GM19372 (cell line): ENCODE measurements around the gene CLSTN2.

ENCODE experiments used
- ATAC-seq: cut with Tn5 transposase; IDR thresholded peaks from one replicate; pipeline ENCODE4 v1.9.1; 2021; ENCODE audit warnings: mild to moderate bottlenecking, low read depth, moderate library complexity; ENCODE audit not compliant: unreplicated experiment

CLSTN2 gene

DNA sequence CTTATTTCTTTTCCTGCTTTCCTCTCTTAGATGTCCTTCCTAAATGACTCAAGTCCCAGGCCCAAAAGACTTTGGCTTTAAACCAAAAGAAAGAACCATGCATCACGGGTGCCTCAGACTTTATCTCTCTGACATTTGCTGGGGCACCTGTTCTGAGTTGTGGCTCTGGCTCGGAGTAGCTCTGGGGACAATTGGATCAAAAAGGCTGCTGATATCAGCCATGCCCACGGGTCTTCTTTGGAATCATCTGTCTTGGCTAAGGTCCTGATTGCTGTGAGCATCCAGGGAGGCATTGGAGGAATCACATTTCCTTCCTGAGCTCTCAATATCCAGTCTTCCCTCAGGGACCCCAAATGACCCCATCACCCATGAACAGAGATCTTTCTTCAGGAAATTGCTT lies 59.9 kb downstream of the CLSTN2 start:
- no peak for ATAC-seq

DNA sequence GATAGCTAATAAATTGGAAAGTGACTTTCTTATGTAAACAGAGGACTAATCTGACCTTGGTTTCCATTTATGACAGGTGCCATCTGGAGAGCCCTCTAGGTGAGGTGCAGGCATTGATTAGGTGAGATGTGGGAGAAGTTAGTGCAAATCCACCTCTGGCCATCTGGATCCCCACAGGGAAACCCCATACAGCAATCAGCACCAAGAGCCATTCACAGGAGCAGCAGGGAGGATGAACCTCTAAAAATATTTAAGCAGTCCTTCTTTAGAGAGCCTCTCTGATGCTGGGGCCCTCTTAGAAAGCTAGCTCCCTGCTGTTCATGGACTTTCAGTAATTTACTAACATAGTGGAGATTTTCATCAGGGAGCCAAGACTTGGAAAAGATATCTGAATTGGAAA lies 69.3 kb downstream of the CLSTN2 start:
- no peak for ATAC-seq

DNA sequence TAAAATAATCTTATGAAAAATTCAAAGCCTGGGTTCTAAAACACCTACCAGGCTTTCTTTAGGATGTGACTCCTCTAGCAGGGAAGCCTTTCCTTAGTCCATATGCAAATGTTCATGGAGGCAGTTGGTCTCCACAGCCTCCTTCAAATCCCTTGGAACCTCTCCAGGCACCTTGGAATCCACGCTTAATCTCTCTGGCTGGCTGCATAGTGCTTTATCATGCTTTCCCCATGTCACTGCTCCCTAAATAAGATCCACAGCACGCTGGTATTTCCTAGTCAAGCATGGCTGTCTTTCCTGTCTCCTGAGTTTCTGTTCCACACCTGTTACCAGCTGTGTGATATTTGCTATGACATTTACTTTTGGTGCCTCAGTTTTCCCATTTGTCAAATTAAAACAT lies 71.3 kb downstream of the CLSTN2 start:
- no peak for ATAC-seq

DNA sequence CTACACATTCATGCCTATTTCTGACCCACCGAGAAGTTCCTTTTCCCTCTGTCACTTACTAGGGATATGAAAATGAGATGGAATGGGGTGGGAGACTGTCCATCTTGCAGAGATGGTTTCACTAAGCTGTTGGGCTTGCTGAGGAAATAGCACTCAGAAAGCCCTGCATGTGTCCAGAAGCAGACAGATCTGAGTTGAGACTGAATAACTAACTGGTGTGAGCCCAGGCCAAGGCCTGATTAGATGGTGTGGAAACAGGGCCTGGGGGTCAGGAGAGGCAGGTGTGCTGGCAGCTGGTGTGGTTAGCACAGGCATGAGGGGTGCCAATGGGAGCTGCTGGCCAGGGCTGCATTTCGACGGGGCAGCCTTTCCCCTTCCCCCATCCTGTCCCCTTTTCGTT lies 72.1 kb downstream of the CLSTN2 start:
- ATAC-seq: no peak

DNA sequence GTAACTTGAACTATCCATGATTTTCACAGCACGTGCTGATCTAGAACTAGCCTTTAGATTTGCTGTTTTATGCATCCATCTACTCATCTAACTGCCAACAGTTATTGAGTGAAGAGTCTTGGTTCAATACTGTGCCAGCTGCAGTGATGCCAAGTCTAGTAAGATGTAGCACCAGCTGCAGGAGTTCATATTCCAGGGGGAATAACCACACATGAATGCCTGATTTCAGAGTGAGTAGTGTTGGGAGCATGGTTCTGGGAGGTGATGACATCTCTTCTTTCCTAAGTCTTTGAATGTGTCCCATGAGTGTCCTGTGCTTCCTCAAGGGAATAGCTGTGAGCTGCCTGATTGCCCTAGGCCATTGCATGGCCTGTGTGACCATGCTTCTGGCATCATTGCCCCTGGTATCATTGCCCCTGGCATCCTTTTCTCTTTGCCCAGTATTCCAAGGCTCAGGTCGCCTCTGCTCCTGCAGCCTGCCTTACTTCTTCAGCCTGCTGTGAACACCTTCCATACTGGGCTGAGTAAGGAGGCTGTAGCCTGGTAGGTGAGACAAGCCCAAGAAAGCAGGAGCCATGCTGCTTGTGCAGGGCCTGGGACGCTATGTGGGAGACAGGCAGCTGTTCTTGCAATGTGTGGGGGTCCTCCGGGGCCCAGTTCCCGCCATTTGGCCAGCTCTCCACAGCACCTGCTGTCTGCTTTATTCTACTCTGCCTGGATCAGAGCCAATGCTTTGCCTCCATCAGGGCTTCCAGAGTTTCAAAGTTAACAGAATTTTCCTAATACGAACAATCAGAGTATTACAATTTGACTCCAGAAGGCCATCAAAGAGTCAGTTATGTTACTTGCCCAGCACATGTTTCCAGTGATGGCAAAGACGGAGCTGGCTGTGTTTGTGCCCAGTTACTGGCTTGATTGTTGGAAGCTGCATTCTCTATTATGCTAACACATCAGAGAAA lies 73.2 kb downstream of the CLSTN2 start:
- ATAC-seq: no peak

DNA sequence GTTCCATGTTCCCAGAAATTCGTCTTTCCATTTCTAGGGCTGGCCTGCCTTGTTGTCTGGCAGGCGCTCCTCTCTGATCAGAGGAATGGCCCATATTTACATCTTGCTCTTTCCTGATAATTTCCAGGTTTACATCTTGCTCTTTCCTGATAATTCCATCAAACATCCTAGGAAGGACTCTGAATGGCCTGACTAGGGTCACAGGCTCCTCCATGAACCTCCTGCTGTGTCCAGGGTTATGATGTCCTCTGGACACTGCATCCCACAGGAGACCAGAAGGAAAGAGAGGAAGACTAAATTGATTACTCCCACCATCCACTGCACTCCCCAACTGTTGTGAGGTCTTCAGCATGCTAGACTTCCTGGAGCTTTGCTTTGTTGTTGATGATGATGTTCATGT lies 75.4 kb downstream of the CLSTN2 start:
- no peak for ATAC-seq

DNA sequence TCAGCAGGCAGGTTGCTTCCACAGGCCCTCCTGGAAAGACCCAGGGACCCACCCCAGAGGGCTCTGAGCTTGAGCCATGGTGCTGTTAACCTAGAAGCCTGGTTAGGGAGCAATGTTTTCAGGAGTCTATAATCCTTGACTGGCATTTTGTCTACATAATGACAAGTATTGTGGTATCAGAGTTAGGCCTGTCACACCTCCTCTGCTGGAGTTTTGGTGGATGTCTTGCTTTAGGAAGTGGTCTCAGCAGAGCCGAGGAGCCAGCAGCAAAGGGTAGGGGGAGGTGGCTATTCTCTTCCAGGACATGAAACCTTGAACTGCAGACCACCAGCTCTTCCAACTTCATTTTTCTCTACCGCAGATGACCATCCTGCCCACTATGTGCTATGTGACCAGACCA lies 76.1 kb downstream of the CLSTN2 start:
- no peak for ATAC-seq

DNA sequence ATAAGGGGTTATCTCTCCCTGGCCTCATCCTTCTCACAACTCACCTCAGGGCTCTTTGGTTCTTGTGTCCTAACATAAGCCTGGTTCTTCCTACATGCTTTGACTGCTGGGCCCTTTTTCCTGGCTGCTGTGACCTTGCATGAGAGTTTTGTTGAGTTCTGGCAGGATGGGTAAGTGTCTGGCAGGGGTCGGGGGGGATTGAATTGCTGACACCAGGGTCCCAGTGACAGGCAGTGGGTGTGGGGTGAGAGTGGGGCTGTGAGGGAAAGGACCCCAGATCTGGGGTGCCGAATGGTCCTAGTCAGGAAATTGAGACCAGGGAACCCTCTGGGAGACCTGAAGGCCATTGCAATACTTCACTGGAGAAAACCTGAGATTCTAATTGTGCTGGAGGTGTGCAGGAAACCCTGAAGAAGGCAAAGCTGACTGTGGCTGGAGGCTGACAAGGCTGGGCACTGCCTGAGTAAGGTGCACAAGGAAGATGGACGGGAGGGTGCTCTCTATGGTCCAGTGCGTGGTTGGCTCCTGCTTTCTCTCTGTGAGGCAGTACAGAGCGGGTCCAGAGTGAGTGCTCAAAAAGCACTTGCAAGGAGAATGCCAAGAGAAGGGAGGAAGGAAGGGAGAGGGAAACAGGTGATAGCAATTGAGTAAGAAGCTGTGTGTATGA lies 76.8 kb downstream of the CLSTN2 start:
- ATAC-seq: no peak

DNA sequence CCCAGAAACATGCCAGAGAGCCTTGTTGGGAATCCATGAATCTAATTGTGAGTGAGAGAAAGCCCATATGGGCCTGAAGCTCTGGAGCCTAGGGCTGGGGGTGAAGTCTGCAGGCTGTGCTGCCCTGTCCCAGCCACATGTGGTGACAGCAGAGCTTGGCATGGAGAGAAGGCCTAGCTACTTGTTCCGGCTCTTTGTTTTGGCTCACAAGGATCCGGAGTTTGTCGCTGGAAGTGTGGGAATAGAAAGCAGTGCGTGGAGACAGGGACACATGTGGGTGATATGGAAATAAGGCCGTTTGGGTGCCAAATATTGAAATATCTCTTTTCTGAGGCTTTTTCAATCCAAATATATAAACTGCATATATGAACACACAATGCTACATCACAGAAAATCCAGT lies 78.2 kb downstream of the CLSTN2 start:
- no peak for ATAC-seq

DNA sequence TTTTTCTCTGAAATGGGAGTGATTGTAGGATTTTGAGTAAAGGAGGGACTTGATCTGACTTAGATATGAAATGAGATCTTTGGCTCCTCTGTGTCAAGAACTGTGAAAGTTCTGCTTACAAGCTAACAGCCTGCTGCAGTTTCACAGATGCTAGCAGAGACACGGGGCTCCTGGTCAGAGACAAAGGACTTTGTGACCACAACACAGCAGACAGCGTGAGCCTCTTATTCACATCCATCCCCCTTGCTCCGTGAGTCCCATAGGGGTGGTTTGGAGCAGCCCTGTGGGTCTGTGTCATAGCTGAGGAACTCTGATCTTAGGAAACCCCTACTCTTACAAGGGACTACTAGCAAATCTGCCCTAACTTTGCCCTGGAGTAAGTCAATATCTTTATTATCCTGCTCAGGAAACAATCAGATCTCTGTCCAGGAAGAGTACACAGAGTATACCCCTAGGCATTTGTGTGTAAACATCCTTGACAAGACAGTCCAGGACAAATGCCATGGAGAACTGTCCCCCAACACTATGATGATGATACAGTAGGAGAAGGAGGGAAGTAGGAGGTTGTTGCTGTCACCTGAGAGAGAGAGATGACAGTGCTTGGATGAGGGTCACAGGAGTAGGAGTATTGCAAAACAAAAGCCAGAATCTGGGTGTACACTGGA lies 80.0 kb downstream of the CLSTN2 start:
- no peak for ATAC-seq

DNA sequence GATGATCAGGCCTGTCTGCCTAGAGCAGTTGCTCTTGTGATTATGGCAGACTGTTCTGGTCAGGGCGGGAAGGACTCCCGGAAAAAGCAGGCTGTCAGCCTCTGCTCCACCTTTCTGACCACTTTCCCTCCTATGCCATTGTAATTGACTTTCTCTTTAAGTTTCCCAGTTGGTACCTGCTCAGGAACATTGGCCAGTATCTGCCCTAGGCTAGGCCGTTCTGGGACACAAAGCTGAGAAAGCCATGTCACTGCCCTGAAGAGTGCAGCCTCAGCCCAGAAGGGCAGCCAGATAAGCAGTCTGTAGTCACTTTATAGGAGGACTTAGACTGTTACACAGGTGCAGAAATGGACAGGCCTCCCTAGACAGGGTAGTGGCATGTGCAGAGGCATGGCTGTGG lies 80.8 kb downstream of the CLSTN2 start:
- ATAC-seq: no peak

DNA sequence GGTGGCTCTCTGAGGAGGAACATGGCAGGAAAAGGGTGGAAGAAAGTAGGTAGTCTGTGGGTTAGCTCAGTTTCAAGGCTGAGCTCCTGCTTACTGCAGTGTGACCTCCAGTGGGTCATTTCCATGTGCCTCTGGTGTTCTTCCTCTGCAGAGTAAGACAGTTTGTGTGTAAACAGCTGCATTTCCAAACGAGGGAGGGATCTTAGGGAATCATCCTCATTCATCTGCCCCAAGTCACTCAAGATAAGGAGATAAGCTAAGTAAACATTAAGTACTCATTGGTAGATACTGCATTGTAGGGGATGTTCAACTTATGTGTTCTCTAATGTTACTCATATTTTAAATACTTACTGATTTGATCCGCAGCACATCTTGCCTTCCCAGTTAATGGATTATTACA lies 83.6 kb downstream of the CLSTN2 start:
- no peak for ATAC-seq

DNA sequence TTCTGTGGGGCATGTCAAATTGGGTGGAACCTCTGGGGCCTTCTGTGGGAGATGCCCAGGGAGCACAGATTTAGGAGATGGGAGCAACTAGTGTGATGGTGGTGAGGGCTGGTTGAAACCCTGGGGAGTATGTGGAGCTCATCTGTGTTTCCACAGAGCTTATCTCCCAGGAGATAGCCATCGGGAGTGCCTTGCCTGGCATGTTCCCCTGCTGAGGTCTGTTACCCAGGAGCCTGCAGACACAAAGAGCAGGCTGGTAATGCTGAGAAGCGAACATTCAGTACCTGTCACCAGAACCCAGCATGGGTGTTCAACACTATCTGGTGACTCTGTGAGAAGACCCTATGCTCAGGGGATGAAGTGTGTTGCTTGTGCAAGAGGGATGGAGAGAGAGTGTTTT lies 85.0 kb downstream of the CLSTN2 start:
- no peak for ATAC-seq

DNA sequence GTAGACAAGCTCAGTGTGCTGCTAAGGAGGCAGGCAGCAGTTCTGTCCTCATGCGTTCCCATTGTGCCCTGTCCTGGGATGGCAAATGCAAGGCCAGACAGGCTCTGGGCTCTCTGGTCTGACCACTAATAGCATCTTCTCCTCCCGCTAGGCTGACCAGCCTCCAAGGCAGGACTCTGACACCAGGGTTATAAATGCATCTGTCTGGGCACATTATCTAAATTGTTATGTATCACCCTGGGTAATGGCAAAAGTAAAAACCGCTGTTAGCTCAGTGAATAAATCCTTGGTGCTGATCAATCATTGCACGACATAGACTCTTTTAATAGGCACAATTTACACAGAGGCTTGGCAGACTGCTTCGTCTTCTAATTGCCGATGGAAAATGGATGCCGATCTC lies 85.6 kb downstream of the CLSTN2 start:
- ATAC-seq: no peak

DNA sequence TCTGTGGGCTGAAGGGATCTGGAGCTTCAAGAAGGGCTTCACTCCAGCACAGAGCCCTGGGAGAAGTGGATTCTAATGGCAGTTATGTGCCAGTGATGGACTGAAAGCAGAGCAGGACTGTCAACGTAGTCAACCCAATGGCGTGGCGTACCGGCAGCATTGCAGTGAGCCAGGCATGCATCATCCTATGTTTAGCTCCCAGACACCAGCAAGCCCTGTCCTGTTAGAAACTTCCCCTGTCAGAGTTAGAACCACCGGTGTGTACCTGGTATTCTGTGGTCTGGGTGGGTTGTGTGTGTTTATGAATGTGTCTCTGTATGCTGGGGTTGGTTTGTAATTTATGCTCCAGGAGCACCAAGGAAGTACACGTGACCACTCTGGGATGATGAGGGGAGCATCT lies 86.3 kb downstream of the CLSTN2 start:
- no peak for ATAC-seq

DNA sequence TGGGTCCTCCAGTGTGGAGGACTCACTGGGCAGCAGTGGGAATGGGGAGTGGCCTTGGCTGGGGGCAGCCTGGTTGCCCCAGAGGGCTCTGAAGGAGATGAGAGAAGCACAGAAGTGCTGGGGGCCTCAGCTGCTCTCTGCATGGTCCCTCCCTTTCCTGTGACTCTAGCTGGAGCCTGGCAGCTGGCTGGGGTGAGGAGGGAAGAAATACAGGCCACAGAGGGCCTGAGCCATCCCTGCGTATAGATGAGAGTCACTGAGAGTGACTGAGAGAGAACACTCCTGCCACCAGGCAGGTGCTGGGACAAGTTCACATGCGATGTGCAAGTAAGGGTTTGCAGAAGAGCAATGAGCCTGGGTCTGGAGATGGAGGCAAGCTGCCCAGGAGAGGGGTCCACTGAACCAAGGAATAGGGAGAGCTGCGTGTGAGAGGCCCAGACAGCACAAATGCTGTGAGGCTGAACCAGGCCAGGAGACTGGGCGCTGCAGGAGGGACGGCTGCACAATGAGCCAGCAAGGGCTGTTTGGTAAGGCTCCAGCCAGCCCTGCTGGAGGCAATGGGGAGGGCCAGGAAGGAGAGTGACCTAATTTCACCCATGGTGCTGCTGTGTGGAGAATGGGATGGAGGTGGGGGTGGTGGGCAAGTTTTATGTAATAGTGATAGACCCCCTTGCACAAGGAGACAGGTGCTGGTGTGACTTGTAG lies 87.2 kb downstream of the CLSTN2 start:
- no peak for ATAC-seq

DNA sequence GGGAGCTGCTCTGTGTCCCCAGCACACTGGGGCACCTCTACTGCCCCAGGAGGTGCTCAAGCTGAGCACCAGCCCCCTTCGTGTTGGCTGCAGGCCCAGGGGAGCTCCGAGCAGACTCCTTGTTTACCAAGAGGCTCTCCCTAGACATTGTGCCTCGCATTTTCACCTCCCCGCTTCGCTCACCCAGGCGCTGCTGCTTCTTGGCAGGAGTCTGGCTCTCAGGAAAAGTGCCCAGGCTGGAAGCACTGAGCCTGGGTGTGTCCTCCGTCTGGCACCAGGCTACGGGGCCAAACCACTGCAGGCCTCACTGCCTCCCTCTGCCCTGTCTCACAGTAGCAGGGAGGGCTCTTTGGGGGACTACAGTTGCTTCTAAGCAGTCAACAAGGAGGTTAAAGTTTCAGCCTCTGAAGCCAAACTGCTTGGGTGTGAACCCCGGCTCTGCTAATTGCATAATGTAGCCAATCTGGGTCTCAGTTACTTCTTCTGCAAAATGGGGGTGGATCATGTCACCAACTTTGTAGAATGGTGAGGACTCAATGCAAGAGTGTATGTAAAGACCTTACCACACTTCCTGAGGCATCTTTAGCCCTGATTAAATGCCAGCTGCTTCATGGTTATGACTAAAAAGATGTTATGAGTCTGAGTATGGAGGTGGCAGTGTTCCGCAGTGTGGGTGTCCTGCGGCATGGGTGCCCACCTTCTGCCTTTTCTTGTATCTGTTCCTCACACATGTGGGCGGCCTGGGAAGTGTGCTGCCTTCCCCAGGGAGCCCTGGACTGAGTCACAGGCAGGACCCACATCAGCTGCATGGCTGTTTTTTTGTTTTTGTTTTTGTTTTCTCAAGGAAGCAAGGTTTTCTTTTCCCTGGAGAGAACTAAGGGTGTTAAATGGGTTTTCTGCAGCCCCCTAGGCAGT lies 88.9 kb downstream of the CLSTN2 start:
- no peak for ATAC-seq

DNA sequence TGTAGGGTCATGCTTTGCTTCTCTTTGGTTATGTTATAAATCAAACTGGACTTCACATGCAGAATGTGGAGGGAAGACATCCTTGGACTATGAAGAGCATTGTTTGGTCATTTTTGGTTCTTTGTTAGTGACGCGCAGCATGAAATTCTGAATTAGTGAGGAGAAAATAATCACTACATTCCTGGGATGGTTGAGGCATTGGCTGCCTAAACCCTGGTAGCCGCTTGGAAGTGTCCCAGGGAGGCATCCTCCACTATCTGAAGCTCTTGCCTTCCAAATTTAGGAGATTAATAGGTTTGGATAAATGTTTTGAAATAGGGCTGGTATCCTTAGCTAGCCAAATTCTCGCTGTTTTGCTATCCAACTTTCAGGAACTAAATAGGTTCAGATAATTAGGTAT lies 96.2 kb downstream of the CLSTN2 start:
- no peak for ATAC-seq

DNA sequence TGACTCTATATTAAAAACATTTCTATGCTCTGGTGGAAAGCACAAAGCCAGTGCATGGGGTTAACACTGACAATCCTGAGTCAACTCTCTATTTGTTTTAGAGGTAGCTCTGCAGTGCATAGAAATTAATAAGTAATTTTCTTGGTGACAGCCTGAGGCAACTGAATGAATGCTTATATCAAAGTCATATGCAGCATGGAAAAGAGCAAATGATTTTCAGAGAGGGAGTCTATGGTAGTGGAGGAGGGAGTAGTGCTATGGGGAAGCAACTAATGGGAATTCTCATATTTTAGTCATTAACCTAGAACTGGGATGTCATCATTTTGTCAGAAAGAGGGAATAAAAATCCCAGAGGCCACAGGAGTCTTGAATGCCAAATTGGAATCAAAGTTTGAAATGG lies 99.1 kb downstream of the CLSTN2 start:
- no peak for ATAC-seq

DNA sequence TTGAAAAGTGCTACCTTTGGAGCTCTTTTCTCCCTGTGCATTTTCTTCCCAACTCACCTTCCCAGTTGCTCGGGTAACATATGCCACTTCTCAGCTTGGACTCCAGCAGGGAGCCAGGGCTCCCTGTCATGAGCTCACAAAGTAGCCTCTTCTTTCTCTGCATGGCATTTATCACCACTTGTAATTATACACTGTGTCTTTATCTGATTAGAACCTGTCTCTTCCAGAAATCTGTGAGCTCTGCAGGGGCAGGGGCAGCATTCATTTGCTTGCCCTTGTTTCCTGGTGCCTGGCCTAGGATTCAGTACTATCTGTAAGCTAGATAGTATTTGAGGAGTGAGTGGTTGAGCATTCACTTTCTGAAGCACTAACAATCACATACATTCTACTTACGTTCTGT lies 100.9 kb downstream of the CLSTN2 start:
- ATAC-seq: no peak
